Fibroblast of lung (primary cell): ENCODE measurements around the gene GAS5.

Source experiments
- CTCF ChIP-seq, 2 donors: IDR thresholded peaks in 1 of 2; conservative IDR thresholded peaks in 1 of 2; 1 replicate in 1 of 2; 2 replicates in 1 of 2; pipeline ENCODE4 v1.5.1; 2011 to 2012; ENCODE audit warnings: low read length in 2 of 2, control low read depth in 1 of 2, inconsistent platforms in 1 of 2, low read depth in 1 of 2, mild to moderate bottlenecking in 1 of 2
- EZH2 ChIP-seq: IDR thresholded peaks from 2 replicates; pipeline ENCODE4 v1.5.1; 2012; ENCODE audit warnings: low read length, control low read depth, mild to moderate bottlenecking; ENCODE audit errors: missing control alignments

GRCh38 chr1:173884701-173885100 is 16.9 kb upstream of the GAS5 start:
- TF ChIP-seq CTCF (conservative IDR thresholded peaks at IDR 0.05 in 1 of 2, IDR thresholded peaks at IDR 0.05 in 1 of 2; ENCODE audit: low read depth in 1 of 2, low read length in 2 of 2), result no peak
- no peak for TF ChIP-seq EZH2
